ENCODE data around the gene KRT80.

GRCh38 chr12:52123487-52124186 is 68.2 kb downstream of the KRT80 start:
- TF ChIP-seq CTCF (IDR thresholded peaks at IDR 0.05) = no peak
- no peak for TF ChIP-seq POLR2AphosphoS5 (IDR thresholded peaks at IDR 0.05)
- no peak for TF ChIP-seq POLR2A (IDR thresholded peaks at IDR 0.05)
